GM10847 (cell line): ENCODE results near the gene TRANK1.

ENCODE experiments used
- POLR2A ChIP-seq: IDR thresholded peaks from 2 replicates; pipeline ENCODE4 v1.6.1; 2011; ENCODE audit not compliant: insufficient read length; ENCODE audit errors: extremely low read depth

TRANK1 gene

GRCh38 chr3:36813305-36813704, 131.5 kb downstream of the TRANK1 start:
- no peak for TF ChIP-seq POLR2A

GRCh38 chr3:36812240-36812639, 132.6 kb downstream of the TRANK1 start:
- no peak for TF ChIP-seq POLR2A

DNA sequence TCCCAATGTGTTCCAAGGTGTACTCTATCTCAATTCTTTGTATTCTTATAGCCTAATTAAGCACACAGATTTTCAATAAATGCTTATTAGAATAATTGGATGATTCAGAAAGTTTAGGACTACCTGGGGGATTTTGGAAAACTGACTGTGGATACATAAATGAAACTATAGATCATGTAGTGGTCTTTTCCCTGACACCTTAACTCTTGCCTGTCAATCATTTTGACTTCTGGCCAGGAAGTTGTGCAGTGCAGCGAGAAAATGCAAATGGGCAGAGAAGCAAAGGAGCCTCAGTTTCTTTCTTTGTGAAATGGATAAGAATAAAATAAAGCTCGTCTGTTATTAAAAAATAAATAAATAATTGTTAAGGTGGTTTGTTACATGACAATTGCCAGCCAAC, 133.1 kb downstream of the TRANK1 start:
- TF ChIP-seq POLR2A, result no peak

DNA sequence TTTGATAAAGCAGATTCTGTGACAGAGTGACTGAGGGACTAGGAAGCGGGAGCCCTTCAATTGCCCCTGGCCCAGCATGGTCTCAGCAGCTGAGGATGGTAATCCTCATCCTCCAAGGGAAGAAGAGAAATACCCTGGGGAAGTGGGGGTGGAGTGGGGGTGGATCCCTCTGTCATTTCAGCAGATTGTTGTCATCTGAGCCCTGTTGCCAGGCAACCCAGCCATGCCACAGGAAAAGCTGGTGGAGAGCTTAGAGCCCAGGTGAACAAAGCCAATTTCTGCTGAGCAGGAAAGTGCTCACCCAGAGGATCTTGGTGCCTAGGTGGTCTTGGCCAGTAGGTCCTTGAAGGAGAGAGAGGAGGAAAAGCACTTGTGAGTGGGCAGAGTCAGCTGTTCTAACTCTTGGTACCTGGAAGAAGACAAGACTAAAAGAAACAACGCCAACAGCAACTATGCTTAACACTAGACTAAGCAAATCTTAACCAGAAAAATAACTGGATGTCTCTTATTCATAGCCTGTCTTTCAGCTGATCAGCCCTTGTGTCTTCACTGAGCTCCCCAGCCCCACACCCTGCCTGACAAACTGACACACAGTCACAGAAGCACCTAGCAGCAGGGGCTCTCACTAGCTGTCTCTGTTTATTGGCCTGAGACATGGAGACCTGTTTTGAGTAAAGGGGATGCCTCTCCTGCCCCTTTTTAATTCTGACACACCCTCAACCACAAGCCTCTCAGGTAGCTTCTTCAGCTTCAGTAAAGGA, 140.4 kb downstream of the TRANK1 start:
- no peak for TF ChIP-seq POLR2A

DNA sequence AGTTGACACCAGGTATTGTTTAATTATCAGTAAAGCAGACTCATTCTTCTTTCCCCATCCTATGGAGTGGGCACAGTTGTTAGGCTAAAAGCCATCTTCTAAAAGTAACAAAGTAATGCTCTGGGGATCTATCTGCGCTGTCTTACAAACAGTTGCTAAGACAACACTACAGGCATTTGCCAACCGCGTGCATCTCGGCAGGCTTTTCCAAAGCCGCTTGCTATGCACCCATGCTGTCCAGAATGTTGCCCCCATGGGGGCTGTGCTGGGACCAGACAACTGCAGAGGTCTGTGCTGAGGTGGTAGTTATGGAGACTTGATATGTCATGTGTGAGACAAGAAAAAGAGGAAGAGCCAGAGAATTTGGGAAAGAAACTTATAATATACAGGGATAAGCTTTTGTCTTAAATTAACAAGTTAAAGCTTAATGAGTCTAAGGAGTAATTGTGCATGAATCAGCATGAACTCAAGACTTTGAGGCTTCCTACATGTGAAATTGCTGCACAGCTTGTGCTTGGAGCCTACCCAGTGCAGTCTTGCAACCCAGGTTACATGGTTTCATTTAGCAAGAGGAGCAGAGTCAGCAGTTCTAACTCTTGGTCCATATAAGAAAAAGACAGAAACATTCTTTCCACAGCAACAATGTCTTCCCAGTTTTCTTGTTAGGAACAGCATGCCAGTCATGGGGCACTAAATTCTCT, 141.6 kb downstream of the TRANK1 start:
- TF ChIP-seq POLR2A, result no peak

DNA sequence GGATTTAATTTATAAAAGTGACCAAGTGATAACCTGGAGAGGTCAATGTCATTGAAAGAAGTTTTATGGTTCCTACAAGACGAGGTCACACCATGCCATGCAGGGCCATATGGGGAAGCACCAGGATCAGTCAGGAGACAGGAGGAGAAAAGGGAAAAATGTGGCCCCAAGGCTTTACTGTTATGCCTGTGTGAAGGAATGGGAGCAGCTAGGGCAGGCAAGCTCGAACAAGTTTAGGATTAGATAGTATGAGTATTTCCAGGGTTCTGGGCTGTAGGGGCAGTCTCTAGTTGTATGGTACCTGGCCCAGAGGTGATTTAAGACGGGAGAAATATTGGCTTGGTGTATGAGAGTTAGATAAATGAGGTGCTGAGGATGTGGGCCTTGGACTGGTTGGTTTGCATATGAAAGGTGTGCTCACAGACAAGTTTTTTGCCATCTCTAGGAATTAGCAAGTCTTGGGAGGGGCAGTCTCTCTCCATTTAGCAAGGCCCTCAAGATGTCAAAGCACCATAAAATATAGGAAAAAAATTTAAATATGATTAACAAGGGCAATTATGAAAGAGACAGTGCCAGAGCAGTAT, 144.2 kb downstream of the TRANK1 start:
- no peak for TF ChIP-seq POLR2A

DNA sequence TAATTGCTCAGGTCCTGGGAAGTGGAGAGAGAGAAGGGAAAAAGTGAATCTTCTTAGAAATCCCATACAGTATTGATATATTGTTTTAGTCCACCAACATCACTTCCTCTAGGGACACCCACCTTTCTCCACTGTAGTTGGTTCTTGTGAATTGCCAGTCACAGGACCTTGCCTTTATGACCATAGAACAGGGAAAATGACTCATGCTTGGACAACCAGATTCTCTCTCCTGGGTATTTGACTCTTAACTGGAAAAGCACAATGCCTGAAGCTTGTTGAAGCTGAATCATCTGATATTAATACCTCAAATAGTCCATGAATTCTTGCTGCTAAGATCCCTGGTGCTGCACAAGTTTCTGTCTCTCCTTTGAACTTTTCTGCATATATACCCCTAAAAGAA, 148.0 kb downstream of the TRANK1 start:
- no peak for TF ChIP-seq POLR2A

DNA sequence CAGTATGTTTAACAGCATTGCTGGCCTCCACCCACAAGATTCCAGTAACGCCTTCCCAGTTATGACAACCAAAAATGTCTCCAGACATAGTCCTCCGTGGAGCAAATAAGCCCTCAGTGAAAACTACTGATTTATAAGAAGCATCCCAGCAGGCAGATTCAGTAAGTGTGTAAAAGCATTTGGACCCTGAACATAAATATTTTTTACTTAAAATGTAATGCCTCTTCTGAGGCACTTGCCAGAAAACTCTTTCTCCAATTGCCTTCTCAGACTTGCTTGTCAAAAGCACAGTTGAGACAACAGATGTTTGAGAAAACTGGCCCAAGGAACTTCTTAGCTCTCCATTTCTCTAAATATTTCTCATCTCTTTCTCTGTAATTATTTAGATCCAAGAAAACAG, 148.7 kb downstream of the TRANK1 start:
- no peak for TF ChIP-seq POLR2A

DNA sequence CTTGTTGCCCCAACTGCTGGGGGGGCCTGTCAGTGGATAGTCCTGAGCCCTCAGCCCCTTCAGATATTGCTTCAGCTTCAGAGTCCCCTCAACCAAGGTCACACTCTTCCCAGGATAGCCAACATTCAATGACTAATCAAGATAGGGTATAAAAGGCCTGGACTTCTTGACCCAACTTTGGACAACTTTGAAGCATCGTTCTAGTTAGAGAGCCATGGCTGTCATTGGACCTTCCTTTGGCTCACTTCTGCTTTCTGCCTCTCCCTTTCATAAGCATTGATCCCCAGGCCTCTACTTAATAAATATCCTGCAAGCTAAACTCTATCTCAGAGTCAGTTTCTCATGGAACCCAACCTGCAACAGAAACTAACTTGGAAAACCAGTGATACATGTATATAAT, 149.2 kb downstream of the TRANK1 start:
- no peak for TF ChIP-seq POLR2A

DNA sequence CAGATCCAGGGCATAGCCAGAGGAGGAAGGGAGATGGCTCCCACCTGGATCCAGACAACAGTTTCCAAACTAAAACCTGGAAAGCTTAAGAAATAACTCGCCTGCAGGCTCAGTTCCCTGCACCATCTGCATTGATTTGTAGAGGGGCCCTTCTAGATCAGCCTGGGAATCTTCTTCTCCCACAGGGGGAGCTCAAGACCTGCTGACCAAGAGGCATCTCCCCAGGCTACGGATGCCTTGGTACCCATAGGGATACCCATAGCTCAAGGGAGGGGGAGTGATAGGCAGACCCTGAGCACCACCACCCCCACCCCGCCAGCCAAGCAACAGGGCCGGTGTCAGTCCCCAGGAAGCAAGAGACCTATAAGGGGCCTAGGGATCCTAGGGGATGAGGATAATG, 152.5 kb downstream of the TRANK1 start:
- no peak for TF ChIP-seq POLR2A

DNA sequence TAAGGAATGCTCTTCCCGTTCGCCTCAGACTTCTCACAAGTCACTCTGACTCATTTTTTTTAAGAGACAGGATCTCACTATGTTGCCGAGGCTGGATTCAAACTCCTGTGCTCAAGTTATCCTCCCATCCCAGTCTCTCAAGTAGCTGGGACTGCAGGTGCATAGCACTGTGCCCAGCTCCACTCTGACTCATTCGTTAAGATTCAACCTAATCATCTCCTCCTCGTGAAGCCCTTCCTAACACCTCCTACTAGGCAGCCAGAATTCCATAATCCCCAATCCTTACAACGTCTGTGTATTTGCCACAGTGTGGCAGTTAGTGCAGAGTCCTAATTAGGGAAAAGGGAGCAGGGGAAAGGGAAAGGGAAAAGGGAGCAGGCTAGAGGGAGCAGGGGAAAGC, 154.1 kb downstream of the TRANK1 start:
- no peak for TF ChIP-seq POLR2A

DNA sequence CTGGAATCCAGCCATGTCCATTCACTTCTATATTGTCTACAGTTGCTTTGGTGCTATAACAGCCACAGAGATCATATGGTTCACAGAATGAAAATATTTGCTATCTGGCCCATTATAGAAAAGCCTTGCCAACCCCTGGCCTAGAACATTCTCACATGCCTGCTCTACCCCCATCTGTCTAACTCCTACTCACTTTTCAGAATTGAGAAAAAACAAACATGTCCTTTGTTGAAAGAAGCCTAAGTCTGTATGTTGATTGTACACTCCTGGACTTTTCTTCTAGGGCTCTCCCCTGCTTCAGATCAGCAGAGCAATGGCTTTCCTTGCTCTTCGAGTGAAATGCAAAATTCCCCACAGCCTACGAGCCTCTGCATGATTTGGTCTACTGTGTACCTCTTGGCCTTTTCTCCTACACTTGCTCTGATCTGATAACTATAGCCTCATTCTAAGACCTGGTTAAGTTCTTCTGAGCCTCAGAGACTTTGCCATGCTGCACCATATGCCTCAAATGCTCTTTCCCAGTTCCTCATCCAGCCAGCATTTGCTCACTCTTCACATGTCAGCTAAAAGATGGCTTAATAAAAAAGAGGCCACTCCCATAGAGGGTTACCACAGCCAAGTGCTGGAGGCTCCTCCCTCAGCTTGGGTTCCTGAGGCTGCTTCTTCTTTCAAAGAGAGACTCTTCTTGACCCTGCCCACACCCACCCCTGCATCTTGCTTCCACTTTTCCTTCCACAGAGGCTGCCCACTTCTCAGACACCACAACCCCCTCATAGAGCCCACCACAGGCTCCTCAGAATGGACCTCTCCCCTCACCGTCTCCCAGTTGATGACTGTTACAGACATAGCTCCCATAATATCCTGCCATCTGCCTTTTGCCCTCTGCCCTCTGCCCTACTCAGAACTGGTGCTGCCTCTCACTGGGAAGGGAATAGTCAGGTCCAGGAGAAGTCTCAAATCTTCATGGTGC, 157.6 kb downstream of the TRANK1 start:
- TF ChIP-seq POLR2A, result no peak

DNA sequence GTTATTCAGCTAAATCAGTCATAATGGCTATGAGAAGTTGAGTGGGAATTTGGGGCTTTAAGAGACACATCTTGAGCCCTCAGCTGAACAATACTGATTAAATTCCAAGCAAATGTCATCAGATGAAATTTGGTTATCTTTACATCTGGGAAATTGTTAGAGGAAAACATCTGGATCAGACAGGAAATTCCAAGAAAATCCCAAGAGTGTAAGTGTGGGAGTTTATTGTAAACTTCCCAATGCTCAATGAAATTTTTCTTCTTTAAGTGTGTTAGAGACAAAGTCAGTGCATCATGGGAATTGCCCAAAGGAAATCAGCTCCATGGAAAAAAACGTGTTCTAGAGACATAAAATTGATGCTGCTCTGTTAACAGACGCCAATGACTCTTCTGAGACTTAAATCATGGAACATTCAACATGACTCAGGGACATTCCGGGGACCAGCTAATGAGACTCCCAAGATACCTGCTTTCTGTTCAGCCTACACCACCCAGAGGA, 160.7 kb downstream of the TRANK1 start:
- no peak for TF ChIP-seq POLR2A

- no peak for TF ChIP-seq POLR2A
These were observed 167.2 kb downstream of the TRANK1 start for GRCh38 chr3:36777424-36778218.
